ENCODE measurements around the gene HSH2D. TPM values are rescaled to one million over a fixed set of nuclear protein-coding genes. Genes with fewer than 3 reads are reported as not detected.

Gene HSH2D
- total RNA-seq, 2 experiments from 2014 or later, result 181 to 199 TPM

DNA sequence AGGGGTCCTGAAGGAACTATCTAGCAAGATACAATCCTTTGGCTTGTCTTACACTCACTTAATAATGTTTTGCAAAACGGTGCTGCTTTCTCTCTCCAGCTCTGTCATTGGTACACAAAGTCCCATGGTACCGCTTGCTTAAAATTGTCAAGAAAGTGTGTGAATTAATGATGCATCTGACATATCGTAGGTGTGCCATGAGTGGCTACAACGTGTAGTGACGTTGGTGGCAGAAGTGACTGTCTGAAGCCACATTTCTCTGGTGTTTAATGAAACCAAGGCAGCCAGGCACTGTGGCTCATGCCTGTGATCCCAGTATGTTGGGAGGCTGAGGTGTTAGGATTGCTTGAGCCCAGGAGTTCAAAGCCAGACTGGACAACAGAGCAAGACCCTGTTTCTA lies 2.6 kb downstream of the HSH2D start:
- Mint-ChIP-seq H3K9me3 (ENCODE audit: low read depth) (peaks cover 2% of the 10 kb centered on the region), H3K4me3 (peak overlapping the region; percentile 98), H3K36me3 (peaks cover 61% of the 10 kb centered on the region), H3K27me3 (no peaks in the 10 kb centered on the region), H3K4me1 (peaks cover 69% of the 10 kb centered on the region), H3K27ac (peak overlapping the region; percentile 100)
- ATAC-seq (no peak), DNase-seq (no peak)
- CTCF ChIA-PET, result interaction anchor here (1.2 to 4.0 kb wide), 5 partner anchors 27 to 104 kb away, joined by 3 to 34 read pairs (median 14); partner anchors contain the start of gene RAB8A

DNA sequence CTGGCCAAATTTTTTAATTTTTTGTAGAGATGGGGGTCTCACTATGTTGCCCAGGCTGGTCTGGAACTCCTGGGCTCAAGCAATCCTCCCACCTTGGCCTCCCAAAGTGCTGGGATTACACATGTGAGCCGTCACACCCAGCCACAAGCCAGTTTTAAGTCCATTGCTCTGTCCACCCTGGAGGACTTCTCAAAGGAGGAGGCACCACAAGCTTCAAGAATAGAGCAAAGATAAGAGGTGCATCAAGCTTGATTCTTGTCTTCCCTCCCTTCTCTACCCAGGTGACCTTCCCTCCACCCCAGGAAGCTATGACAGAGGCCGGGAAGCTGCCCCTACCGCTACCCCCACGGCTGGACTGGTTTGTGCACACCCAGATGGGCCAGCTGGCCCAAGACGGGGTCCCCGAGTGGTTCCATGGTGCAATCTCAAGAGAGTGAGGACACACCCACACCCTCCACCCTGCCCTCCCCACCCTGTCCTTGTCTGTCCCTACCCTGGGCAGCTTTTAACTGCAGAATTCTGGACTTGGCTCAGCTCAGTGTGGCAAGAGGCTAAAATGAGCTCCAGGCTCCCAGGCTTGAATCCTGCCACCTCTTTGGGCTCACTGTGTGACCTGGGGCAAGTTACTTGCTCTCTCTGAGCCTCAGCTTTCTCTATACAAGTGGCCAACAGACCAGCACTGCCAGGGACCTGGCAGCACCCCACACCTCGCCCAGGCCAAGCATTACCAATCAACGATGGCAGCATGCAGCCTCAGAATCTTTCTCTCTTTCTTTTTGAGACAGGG lies 5.2 kb downstream of the HSH2D start:
- Mint-ChIP-seq H3K4me1 (peaks cover 65% of the 10 kb centered on the region), H3K4me3 (peak overlapping the region; percentile 34), H3K27ac (peak overlapping the region; percentile 74), H3K36me3 (peaks cover 75% of the 10 kb centered on the region), H3K27me3 (no peaks in the 10 kb centered on the region), H3K9me3 (ENCODE audit: low read depth) (no peaks in the 10 kb centered on the region)
- no peak for ATAC-seq
- CTCF ChIA-PET, result interaction anchor here (1.1 to 1.7 kb wide), 5 partner anchors 31 to 107 kb away, joined by 3 to 6 read pairs (median 4); no protein-coding TSS in a partner anchor
- no peak for DNase-seq

DNA sequence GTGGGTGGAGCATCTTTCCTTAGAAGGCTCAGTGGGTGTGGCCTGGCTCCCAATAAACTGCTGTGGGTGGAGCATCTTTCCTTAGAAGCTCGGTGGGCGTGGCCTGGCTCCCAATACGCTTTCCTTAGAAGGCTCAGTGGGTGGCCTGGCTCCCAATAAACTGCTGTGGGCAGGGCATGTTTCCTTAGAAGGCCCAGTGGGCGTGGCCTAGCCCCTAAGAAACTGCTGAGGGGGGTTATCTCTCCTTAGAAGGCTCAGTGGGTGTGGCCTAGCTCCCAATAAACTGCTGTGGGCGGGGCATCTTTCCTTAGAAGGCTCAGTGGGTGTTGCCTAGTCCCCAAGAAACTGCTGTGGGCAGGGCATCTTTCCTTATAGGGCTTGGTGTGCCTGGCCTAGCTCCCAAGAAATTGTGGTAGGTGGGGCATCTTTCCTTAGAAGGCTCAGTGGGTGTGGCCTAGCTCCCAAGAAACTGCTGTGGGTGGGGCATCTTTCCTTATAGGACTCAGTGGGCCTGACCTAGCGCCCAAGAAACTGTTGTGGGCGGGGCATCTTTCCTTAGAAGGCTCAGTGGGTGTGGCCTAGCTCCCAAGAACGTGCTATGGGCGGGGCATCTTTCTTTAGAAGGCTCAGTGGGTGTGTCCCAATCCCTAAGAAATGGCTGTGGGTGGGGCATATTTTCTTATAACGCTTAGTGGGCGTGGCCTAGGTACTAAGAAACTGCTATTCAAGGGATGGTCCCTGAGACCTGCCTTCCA lies 10.3 kb downstream of the HSH2D start:
- peak; percentile 66 for DNase-seq
- H3K36me3 Mint-ChIP-seq, result peaks cover 84% of the 10 kb centered on the region
- no peaks in the 10 kb centered on the region for H3K9me3 Mint-ChIP-seq (ENCODE audit: low read depth)

GRCh38 chr19:16154557-16154956 lies 11.1 kb downstream of the HSH2D start:
- no peak for DNase-seq
- no peaks in the 10 kb centered on the region for H3K27me3 Mint-ChIP-seq
- no peaks in the 10 kb centered on the region for H3K9me3 Mint-ChIP-seq (ENCODE audit: low read depth)
- peaks cover 76% of the 10 kb centered on the region for H3K36me3 Mint-ChIP-seq
- no peak overlapping the region for H3K4me3 Mint-ChIP-seq
- CTCF ChIA-PET, result interaction anchor here (1.0 to 1.4 kb wide), 2 partner anchors 11 to 44 kb away, joined by 3 to 4 read pairs; partner anchors contain the start of gene HSH2D
- H3K4me1 Mint-ChIP-seq, result peaks cover 54% of the 10 kb centered on the region
- no peak for ATAC-seq
- peak overlapping the region; percentile 5 for H3K27ac Mint-ChIP-seq

More for the DNA sequence above, 10.3 kb downstream of the HSH2D start:
- Mint-ChIP-seq H3K27ac (peak overlapping the region; percentile 32), H3K4me1 (peaks cover 61% of the 10 kb centered on the region), H3K4me3 (no peak overlapping the region), H3K27me3 (no peaks in the 10 kb centered on the region)
- ATAC-seq, result peak; percentile 40
- CTCF ChIA-PET, result interaction anchor here (0.6 to 1.6 kb wide), 7 partner anchors 10 to 112 kb away, joined by 3 to 6 read pairs (median 4); partner anchors contain the start of genes FAM32A, HSH2D and TPM4

DNA sequence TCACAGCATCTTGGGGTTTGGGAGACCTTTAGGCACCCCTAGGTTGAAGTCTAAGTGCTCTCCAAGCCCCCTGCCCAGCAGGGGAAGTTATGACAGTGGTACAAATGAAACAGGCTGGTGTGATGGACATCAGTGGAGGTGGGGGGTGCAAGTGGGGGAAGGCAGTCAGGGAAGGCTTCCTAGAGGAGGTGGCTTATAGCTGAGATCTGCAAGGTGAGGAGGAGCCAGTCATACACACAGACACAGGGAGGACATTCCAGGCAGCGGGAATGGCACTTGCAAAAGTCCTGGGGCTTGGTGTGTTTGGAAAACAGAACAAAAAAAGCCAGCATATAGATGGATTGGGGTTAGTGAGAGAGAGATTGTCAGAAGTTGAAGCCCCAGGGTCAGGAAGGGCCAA lies 11.6 kb downstream of the HSH2D start:
- H3K4me3 Mint-ChIP-seq, result no peak overlapping the region
- no peak for ATAC-seq
- DNase-seq, result no peak
- peaks cover 51% of the 10 kb centered on the region for H3K4me1 Mint-ChIP-seq
- no peaks in the 10 kb centered on the region for H3K27me3 Mint-ChIP-seq
- H3K27ac Mint-ChIP-seq, result peak overlapping the region; percentile 42
- no peaks in the 10 kb centered on the region for H3K9me3 Mint-ChIP-seq (ENCODE audit: low read depth)
- CTCF ChIA-PET, result interaction anchor here (1.0 to 1.2 kb wide), 2 partner anchors 11 to 43 kb away, joined by 3 read pairs; partner anchors contain the start of genes AP1M1 and HSH2D
- peaks cover 72% of the 10 kb centered on the region for H3K36me3 Mint-ChIP-seq

DNA sequence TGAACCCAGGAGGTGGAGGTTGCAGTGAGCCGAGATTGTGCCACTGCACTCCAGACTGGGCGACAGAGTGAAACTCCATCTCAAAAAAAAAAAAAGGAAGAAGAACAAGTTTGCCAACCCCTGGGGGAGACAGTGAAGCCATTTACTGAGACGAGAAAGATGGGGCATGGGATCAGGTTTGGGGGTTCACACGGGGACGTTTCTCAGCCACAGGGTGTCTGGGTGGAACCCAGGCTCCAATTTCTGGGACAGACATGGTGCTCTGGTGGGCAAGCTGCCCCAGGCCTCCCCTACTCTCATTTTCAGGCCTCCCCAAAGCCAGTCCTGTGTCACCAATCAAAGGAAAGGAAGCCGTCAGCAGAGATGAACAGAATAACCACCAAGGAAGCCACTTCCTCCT lies 13.4 kb downstream of the HSH2D start:
- H3K36me3 Mint-ChIP-seq, result peaks cover 61% of the 10 kb centered on the region
- H3K4me3 Mint-ChIP-seq, result no peak overlapping the region
- CTCF ChIA-PET, result interaction anchor here (1.0 kb wide), 1 partner anchor 13 kb away, joined by 3 read pairs; the partner anchor contains the start of gene HSH2D

DNA sequence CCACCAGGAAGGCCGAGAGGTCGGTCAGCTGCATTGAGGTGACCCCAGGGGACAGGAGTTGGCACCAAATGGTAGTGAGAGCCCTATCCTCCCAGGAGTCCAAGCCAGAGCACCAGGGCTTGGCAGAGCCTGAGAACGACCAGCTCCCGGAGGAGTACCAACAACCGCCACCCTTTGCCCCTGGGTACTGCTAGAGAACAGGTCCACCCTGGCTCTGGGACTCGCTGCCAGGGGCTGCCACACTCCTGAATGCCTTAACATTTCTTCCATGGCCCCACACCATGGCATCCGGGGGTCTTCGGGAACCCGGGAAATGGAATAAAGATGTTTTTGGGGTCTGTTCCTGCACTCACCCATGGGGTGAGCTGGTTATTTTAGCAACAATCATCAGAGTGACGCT lies 14.1 kb downstream of the HSH2D start:
- peaks cover 57% of the 10 kb centered on the region for H3K36me3 Mint-ChIP-seq

More for the DNA sequence above, 13.4 kb downstream of the HSH2D start:
- DNase-seq, result no peak
- no peak for ATAC-seq
- Mint-ChIP-seq H3K9me3 (ENCODE audit: low read depth) (no peaks in the 10 kb centered on the region), H3K4me1 (peaks cover 60% of the 10 kb centered on the region), H3K27me3 (no peaks in the 10 kb centered on the region), H3K27ac (no peak overlapping the region)

GRCh38 chr19:16159655-16160054 lies 16.2 kb downstream of the HSH2D start:
- Mint-ChIP-seq H3K27ac (peak overlapping the region; percentile 26), H3K9me3 (ENCODE audit: low read depth) (no peaks in the 10 kb centered on the region), H3K36me3 (peaks cover 37% of the 10 kb centered on the region), H3K4me1 (peaks cover 39% of the 10 kb centered on the region), H3K4me3 (no peak overlapping the region), H3K27me3 (no peaks in the 10 kb centered on the region)
- DNase-seq (no peak), ATAC-seq (no peak)
- CTCF ChIA-PET, result no interaction called here

More for the DNA sequence above, 14.1 kb downstream of the HSH2D start:
- DNase-seq, result no peak
- ATAC-seq, result no peak
- Mint-ChIP-seq H3K27ac (no peak overlapping the region), H3K9me3 (ENCODE audit: low read depth) (no peaks in the 10 kb centered on the region), H3K4me1 (peaks cover 58% of the 10 kb centered on the region), H3K4me3 (no peak overlapping the region), H3K27me3 (no peaks in the 10 kb centered on the region)
- CTCF ChIA-PET, result no interaction called here

- ATAC-seq, result peak; percentile 4
- Mint-ChIP-seq H3K9me3 (ENCODE audit: low read depth) (no peaks in the 10 kb centered on the region), H3K27me3 (no peaks in the 10 kb centered on the region), H3K4me1 (peaks cover 31% of the 10 kb centered on the region), H3K4me3 (no peak overlapping the region), H3K27ac (peak overlapping the region; percentile 59), H3K36me3 (peaks cover 29% of the 10 kb centered on the region)
- CTCF ChIA-PET, result no interaction called here
- DNase-seq, result no peak
Observed at GRCh38 chr19:16160445-16160942, 17.0 kb downstream of the HSH2D start.

GRCh38 chr19:16160943-16161560 lies 17.6 kb downstream of the HSH2D start:
- H3K4me3 Mint-ChIP-seq, result no peak overlapping the region
- H3K36me3 Mint-ChIP-seq, result peaks cover 24% of the 10 kb centered on the region
- DNase-seq (peak; percentile 59), ATAC-seq (peak; percentile 66)
- H3K4me1 Mint-ChIP-seq, result peaks cover 28% of the 10 kb centered on the region
- H3K9me3 Mint-ChIP-seq (ENCODE audit: low read depth), result no peaks in the 10 kb centered on the region
- CTCF ChIA-PET, result interaction anchor here (1.6 kb wide), 1 partner anchor 17 kb away, joined by 3 read pairs; no protein-coding TSS in a partner anchor
- H3K27me3 Mint-ChIP-seq, result no peaks in the 10 kb centered on the region
- H3K27ac Mint-ChIP-seq, result peak overlapping the region; percentile 59

DNA sequence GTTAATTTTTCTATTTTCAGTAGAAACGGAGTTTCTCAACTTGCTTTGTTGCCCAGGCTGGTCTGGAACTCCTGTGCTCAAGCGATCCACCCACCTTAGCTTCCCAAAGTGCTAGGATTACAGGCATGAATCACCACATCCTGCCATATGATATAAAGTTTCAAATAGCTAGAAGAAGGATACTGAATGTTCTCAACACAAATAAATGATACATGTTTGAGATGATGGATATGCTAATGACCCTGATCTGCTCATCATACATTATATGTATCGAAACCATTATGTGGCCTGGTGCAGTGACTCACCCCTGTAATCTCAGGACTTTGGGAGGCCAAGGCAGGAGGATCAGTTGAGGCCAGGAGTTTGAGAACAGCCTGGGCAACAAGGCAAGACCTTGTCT lies 18.4 kb downstream of the HSH2D start:
- H3K4me1 Mint-ChIP-seq, result peaks cover 24% of the 10 kb centered on the region
- CTCF ChIA-PET, result interaction anchor here (0.7 to 1.6 kb wide), 4 partner anchors 18 to 315 kb away, joined by 3 to 5 read pairs (median 4); partner anchors contain the start of gene AP1M1
- H3K27ac Mint-ChIP-seq, result peak overlapping the region; percentile 28
- DNase-seq, result no peak
- no peak overlapping the region for H3K4me3 Mint-ChIP-seq
- H3K9me3 Mint-ChIP-seq (ENCODE audit: low read depth), result no peaks in the 10 kb centered on the region
- no peaks in the 10 kb centered on the region for H3K27me3 Mint-ChIP-seq
- H3K36me3 Mint-ChIP-seq, result peaks cover 16% of the 10 kb centered on the region
- no peak for ATAC-seq

DNA sequence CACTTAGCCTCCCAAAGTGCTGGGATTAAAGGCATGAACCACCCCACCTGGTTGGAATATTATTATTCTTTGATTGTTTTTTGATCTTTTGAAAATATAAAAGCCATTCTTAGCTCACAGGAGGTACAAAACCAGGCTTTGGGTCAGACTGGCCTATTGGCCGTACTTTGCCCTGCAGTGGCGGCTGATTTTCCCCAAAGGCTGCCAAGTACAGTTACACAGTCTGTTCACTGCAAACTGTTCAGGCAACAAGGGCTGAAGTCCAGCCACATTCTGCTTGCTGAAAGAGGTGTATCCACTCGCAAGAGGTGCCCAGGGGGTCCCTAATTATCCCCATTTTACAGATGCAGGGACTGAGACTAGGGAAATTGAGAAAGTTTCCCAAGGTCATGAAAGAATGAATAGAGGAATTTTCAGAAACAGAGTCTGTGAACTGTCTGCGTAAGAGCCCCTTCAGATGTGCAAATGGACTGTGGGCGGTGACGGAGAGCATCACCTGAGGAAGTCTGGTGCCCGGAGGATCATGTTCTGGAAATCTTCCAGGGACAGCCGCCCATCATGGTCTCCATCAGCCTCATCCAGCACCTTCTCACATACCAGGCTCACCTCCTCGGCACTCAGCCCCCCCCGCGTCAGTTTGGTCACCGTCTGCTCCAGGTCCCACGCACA lies 20.9 kb downstream of the HSH2D start:
- Mint-ChIP-seq H3K4me3 (no peak overlapping the region), H3K27me3 (no peaks in the 10 kb centered on the region), H3K9me3 (ENCODE audit: low read depth) (no peaks in the 10 kb centered on the region), H3K36me3 (peaks cover 3% of the 10 kb centered on the region), H3K27ac (no peak overlapping the region), H3K4me1 (peaks cover 36% of the 10 kb centered on the region)
- CTCF ChIA-PET, result interaction anchor here (1.4 kb wide), 2 partner anchors 12 to 218 kb away, joined by 3 read pairs; no protein-coding TSS in a partner anchor
- ATAC-seq (no peak), DNase-seq (no peak)

All from activated CD8-positive, alpha-beta memory T cell treated with anti-CD3 and anti-CD28 coated beads, Interleukin-2, amount 10 ng/mL, durations not matched to agents 7 days and 5 days (primary cell).